ENCODE data around the gene SPAAR. TPM values are rescaled to one million over a fixed set of nuclear protein-coding genes. Genes with fewer than 3 reads are reported as not detected.

Gene SPAAR
- total and polyA plus RNA-seq, 9 of the 15 experiments (the other 6 are each of a cell fraction or from before 2014, with no cell fraction given): not detected

- TF ChIP-seq DLX4 (CRISPR knock-in tag; IDR thresholded peaks at IDR 0.05) (no peak), HDAC1 (IDR thresholded peaks at IDR 0.05) (peak in 1 of 2 experiments; percentile 44; a peak in 1 of 4 replicates), BDP1 (IDR thresholded peaks at IDR 0.05; ENCODE audit: insufficient read depth, insufficient read length) (no peak), ETV1 (tag; conservative IDR thresholded peaks at IDR 0.05; ENCODE audit: low read depth) (no peak), POLR2AphosphoS5 (IDR thresholded peaks at IDR 0.05; ENCODE audit: control insufficient read depth, insufficient read depth, low read depth, low read length) (peak; percentile 54; the same call in 1 of the 2 replicates), ZNF511 (CRISPR knock-in tag; IDR thresholded peaks at IDR 0.05) (no peak), NFIX (CRISPR knock-in tag; IDR thresholded peaks at IDR 0.05; ENCODE audit: low read depth) (no peak), MCM2 (IDR thresholded peaks at IDR 0.05; ENCODE audit: low read depth) (no peak), TRIM28 (IDR thresholded peaks at IDR 0.05) (no peak), ZNF655 (CRISPR knock-in tag; IDR thresholded peaks at IDR 0.05) (no peak), MAFG (tag; conservative IDR thresholded peaks at IDR 0.05) (peak; percentile 99), SETDB1 (IDR thresholded peaks at IDR 0.05; ENCODE audit: low read length) (no peak), HNRNPUL1 (IDR thresholded peaks at IDR 0.05; ENCODE audit: low read length) (no peak), KAT7 (CRISPR knock-in tag; IDR thresholded peaks at IDR 0.05; ENCODE audit: borderline replicate concordance) (no peak), FOXK2 (conservative IDR thresholded peaks at IDR 0.05 in 1 of 2, IDR thresholded peaks at IDR 0.05 in 1 of 2; ENCODE audit: low read depth in 2 of 2) (no peak), NR1H2 (CRISPR knock-in tag; IDR thresholded peaks at IDR 0.05) (no peak), SIN3B (IDR thresholded peaks at IDR 0.05; ENCODE audit: low read depth) (no peak), SIX5 (IDR thresholded peaks at IDR 0.05; ENCODE audit: borderline replicate concordance in 1 of 2, insufficient read depth in 1 of 2, low read depth in 1 of 2, low read length in 2 of 2) (no peak), ZNF174 (CRISPR knock-in tag; IDR thresholded peaks at IDR 0.05) (no peak), TBL1XR1 (IDR thresholded peaks at IDR 0.05; ENCODE audit: low read length in 2 of 2) (peak in 1 of 2 experiments; percentile 43; a peak in 2 of 4 replicates), LARP7 (IDR thresholded peaks at IDR 0.05) (no peak), ARID4B (CRISPR knock-in tag; IDR thresholded peaks at IDR 0.05) (no peak), CAMTA2 (CRISPR knock-in tag; conservative IDR thresholded peaks at IDR 0.05) (no peak)
Measured at GRCh38 chr9:35923927-35924763, 14.9 kb downstream of the SPAAR start (continued).

Data from K562 (cell line).